RKO (cell line): ENCODE results near the gene LDB3.

Source experiments
- DNase-seq: peaks from one replicate; pipeline ENCODE4 v3.0.0-alpha.2; 2016; ENCODE audit warnings: low spot score

Gene LDB3

GRCh38 chr10:86651631-86652331 is 16.5 kb upstream of the LDB3 start:
- DNase-seq = no peak

- DNase-seq = no peak
Observed at GRCh38 chr10:86652361-86653202, 15.7 kb upstream of the LDB3 start.

GRCh38 chr10:86653379-86653778 is 14.9 kb upstream of the LDB3 start:
- no peak for DNase-seq

- no peak for DNase-seq
Observed at GRCh38 chr10:86653987-86654386, 14.3 kb upstream of the LDB3 start.

- DNase-seq = peak; percentile 72
Observed at GRCh38 chr10:86654411-86655172, 13.7 kb upstream of the LDB3 start, which contains the start of gene OPN4. TSS of gene OPN4 (plus strand) at chr10:86654547. CDS start at chr10:86654784, 237 bp downstream.

- DNase-seq = no peak
Observed at GRCh38 chr10:86655173-86655540, 13.2 kb upstream of the LDB3 start.

GRCh38 chr10:86655596-86655995 is 12.7 kb upstream of the LDB3 start:
- no peak for DNase-seq

- DNase-seq = no peak
Observed at GRCh38 chr10:86657011-86657395, 11.3 kb upstream of the LDB3 start.

GRCh38 chr10:86657396-86658011 is 10.8 kb upstream of the LDB3 start:
- DNase-seq = no peak

- DNase-seq = no peak
Observed at GRCh38 chr10:86658261-86658741, 10.0 kb upstream of the LDB3 start.

- DNase-seq = no peak
Observed at GRCh38 chr10:86658751-86659150, 9.6 kb upstream of the LDB3 start.

GRCh38 chr10:86659161-86659691 is 9.1 kb upstream of the LDB3 start:
- no peak for DNase-seq

- no peak for DNase-seq
Observed at GRCh38 chr10:86659721-86660453, 8.4 kb upstream of the LDB3 start.

GRCh38 chr10:86661161-86662025 is 6.9 kb upstream of the LDB3 start:
- DNase-seq = no peak

- DNase-seq = no peak
Observed at GRCh38 chr10:86662186-86663045, 5.9 kb upstream of the LDB3 start.

- no peak for DNase-seq
Observed at GRCh38 chr10:86663046-86663345, 5.3 kb upstream of the LDB3 start.

GRCh38 chr10:86663576-86664339 is 4.6 kb upstream of the LDB3 start:
- DNase-seq = no peak
